ENCODE data around the gene NETO1.

NETO1 gene

DNA sequence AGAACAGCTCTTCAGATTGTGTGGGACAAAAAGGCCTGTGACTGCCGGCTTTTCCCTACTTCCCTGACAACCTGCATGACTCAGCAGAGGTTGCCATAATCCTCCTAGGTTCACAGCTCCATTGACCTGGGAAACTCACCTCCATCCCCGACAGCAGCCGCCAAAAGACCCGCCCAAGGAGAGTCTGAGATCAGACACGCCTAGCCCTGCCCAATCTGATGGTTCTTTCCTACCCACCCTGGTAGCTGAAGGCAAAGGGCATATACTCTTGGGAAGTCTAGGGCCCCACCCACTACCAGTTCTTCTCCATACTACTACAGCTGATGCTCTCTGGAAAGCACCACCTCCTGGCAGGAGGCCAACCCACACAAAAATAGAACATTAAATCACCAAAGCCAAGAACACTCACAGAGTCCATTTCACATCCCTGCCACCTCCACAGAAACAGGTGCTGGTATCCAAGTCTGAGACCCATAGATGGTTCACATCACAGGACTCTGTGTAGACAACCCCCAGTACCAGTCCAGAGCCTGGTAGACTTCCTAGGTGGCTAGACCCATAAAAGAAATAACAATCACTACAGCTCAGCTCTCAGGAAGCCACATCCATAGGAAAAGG is 140.6 kb downstream of the NETO1 start:
- no peak for DNase-seq

DNA sequence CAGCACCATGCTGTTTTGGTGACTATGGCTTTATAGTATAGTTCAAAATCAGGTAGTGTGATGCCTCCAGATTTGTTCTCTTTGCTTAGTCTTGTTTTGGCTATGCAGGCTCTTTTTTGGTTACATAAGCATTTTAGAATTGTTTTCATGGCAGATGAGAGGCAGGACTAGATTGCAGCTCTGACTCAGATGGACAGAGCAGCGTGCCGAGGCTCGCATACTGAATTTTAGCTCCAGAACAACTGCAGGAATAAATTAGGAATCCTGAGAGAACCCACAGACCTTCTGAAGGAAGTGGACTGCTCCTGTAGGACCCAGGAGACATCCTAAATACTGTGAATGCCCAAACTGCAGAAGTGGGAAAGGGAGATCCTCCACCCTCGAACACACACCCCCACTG is 141.6 kb downstream of the NETO1 start:
- DNase-seq: no peak

DNA sequence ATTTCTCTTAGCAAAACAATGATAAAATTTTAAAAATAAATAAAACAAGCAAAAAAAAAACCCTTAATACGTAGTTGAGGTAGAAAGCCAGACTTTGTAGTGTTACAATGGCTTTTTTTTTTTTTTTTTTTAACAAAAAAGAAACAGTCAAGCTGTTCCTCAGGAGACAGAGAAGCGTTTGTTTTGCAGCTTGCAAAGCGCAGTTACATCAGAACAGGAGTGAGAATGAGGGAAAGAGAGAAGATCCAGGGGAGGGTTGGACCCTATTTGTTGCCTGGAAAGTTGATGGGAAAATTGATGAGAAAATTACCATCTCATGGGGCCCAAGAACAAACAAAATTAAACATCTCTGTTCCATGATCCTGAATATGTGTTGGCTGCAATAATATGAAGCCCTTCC is 146.5 kb downstream of the NETO1 start:
- no peak for DNase-seq

- no peak for DNase-seq
Observed at GRCh38 chr18:72720116-72720515, 147.7 kb downstream of the NETO1 start.

- DNase-seq: no peak
Observed at GRCh38 chr18:72704202-72704601, 163.6 kb downstream of the NETO1 start.

DNA sequence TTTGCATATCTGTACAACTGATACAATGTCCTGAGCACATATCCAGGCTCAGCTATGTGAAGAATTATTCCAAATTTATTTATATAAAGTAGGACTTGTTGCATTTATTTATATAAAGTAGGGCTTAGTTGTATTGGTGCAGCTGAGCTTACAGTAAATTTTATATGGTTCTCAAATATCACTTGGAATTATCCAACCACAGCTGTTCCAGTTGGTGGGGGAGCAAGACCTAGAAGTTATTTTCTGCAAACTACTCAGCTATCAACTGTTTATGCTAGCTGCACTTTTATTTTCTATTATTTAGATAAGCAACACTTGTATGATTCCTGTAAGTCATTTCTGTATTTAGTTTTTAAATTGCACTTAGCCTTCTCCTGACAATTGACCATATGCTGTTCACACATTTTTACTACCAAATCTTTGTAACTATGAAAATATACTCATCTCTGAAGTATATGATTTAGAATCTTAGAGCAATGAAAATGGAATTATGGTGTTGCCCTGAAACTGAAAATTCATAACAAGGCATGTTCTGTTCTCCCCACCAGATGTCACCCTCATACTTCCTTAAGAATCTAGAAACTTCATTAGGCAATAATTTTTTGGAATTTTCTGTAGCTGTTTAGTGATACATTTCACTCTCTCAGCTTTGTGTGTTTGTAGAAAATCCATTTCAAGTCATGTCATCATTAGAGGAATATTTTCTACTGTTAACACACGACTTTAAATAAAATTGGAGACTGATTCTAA is 166.7 kb downstream of the NETO1 start:
- no peak for DNase-seq

GRCh38 chr18:72697706-72698105 is 170.1 kb downstream of the NETO1 start:
- DNase-seq: no peak

DNA sequence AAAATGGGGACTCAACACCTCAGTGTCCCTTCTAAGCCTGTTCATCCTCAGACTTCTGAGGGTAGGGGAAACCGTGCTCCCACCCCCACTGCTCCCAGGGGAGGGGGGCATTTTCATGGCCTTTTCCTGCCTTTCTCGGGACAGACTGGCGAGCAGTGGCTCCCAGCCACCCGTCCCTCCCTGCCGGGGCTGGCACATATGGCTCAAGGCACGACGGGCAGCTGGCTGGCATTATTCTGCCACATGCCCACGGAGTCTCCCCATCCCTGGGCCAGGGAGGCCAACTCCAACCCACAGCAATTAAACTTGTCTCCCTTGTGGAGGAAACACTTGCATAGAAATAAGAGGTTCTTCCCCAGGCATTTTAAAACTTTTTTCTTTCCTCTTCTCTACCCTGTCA is 175.2 kb downstream of the NETO1 start:
- no peak for DNase-seq
